ENCODE measurements around the gene TSPYL2.

TSPYL2 gene

DNA sequence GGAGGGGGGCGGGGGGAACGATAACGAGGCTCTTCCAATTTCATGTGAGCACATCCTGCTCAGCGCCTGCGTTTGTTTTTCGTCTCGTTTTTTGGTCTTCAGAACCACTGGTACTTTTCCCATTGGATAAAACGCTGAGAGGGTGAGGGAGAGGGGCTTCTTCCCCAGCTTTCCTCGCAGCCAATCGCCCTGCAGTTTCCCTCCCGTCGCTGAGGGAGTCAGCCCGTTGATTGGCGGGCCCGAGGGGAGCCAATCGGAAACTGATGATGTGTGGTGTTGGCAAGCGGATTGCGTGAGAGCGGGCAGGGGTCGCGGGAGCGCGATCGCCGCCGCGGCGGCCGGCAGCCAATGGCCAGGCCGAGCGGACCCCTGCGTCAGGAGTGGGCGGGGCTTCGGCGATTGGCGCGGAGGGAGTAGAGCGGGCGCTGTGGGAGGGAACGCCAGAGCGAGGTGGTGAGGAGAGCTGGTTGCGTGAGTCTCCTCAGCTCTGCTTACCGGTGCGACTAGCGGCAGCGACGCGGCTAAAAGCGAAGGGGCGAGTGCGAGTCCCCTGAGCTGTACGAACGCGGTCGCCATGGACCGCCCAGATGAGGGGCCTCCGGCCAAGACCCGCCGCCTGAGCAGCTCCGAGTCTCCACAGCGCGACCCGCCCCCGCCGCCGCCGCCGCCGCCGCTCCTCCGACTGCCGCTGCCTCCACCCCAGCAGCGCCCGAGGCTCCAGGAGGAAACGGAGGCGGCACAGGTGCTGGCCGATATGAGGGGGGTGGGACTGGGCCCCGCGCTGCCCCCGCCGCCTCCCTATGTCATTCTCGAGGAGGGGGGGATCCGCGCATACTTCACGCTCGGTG is at the start of gene TSPYL2:
Gene TSPYL2, plus strand, starts transcription at position 443 of the 848 bp plus-strand sequence. Its CDS starts 132 bp downstream, at position 575.
- peak; percentile 91 for DNase-seq (ENCODE audit: low read depth)
- in situ Hi-C loops (cut with HindIII; ENCODE audit: low sequenced_read_pairs), result no loop called here
- TF ChIP-seq, protein P1, sequence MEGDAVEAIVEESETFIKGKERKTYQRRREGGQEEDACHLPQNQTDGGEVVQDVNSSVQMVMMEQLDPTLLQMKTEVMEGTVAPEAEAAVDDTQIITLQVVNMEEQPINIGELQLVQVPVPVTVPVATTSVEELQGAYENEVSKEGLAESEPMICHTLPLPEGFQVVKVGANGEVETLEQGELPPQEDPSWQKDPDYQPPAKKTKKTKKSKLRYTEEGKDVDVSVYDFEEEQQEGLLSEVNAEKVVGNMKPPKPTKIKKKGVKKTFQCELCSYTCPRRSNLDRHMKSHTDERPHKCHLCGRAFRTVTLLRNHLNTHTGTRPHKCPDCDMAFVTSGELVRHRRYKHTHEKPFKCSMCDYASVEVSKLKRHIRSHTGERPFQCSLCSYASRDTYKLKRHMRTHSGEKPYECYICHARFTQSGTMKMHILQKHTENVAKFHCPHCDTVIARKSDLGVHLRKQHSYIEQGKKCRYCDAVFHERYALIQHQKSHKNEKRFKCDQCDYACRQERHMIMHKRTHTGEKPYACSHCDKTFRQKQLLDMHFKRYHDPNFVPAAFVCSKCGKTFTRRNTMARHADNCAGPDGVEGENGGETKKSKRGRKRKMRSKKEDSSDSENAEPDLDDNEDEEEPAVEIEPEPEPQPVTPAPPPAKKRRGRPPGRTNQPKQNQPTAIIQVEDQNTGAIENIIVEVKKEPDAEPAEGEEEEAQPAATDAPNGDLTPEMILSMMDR (IDR thresholded peaks at IDR 0.05; ENCODE audit: low read depth, low read length, missing control alignments), result no peak
- peak within 1 kb of the TSS; percentile 69 for H3K4me3 ChIP-seq (ENCODE audit: low read depth, low read length)

DNA sequence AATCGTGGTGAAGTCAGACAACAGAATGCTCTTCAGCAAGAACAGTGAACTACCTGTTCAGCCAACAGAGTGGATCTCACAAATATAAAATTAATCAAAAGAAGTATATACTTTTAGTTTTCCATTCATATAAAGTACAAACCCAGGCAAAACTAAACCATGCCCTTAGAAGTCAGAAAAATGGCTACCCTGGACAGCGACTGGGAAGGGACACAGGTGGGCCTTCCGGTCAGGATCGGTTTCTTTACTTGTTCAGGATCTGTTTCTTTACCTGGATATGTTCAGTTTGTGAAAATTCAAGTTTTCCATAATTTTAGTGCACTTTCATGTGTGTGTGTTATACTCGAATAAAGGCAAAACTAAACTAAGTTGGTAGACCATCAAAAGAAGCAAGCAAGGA is 46.0 kb upstream of the TSPYL2 start:
- H3K4me3 ChIP-seq (ENCODE audit: low read depth, low read length), result no peak overlapping the region
- DNase-seq (ENCODE audit: low read depth), result no peak
- in situ Hi-C loops (cut with HindIII; ENCODE audit: low sequenced_read_pairs), result no loop called here
- TF ChIP-seq, protein P1 (IDR thresholded peaks at IDR 0.05; ENCODE audit: low read depth, low read length, missing control alignments), result no peak

DNA sequence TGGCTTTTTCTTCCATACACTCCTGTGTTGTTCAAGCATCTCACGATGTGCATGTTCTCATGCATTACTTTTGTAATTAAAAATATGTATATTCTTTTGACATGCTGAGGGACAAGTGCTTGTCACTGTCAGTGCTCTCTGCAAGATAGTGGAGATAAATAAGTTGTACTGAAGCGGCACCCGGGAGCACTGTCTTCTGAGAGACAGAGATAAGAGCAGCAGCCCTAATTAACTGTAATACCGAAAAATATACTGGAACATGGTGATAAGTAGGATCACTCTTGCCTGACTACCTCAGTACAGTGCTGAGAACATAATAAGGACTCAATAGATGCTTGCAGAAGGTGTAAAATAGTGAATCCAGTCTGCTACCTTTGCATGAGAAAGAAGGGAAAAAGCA is 42.9 kb upstream of the TSPYL2 start:
- TF ChIP-seq, protein P1 (IDR thresholded peaks at IDR 0.05; ENCODE audit: low read depth, low read length, missing control alignments), result no peak
- no peak for DNase-seq (ENCODE audit: low read depth)
- in situ Hi-C loops (cut with HindIII; ENCODE audit: low sequenced_read_pairs), result no loop called here
- H3K4me3 ChIP-seq (ENCODE audit: low read depth, low read length), result no peak overlapping the region

DNA sequence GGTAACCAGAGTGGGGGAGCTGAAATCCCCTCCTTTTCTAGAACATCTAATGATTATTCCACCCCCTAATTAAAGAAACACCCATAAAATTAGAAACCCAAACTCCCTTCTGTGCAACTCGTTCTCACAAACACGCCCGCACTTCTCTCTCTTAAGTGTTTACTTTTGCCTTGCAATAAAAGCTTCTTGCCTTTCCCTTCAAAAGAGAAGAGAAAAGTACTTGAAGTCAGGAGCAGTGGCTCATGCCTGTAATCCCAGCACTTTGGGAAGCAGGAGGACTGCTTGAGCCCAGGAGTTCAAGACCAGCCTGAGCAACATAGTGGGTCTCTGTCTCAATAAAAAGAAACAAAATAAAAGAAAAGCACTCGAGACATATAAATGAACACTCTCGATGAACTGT is 37.2 kb upstream of the TSPYL2 start:
- in situ Hi-C loops (cut with HindIII; ENCODE audit: low sequenced_read_pairs), result no loop called here
- TF ChIP-seq, protein P1 (IDR thresholded peaks at IDR 0.05; ENCODE audit: low read depth, low read length, missing control alignments), result no peak
- no peak overlapping the region for H3K4me3 ChIP-seq (ENCODE audit: low read depth, low read length)
- DNase-seq (ENCODE audit: low read depth), result no peak

DNA sequence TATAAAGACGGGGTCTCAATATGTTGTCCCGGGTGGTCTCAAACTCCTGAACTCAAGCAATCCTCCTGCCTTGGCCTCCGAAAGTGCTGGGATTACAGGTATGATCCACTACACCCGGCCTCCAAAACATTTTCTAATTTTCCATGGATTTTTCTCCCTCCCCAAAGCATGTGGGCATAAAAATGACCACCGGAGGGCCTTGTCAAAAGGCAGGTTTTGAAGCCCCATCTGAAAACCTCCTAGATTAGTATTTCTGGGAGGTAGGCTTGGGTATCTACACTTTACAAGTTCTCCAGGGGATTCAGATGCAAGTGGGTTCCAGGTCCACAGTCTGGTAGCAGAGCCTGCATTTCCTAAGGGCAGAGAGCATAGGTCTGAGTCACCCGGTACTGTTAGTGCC is 34.9 kb upstream of the TSPYL2 start:
- DNase-seq (ENCODE audit: low read depth), result no peak
- in situ Hi-C loops (cut with HindIII; ENCODE audit: low sequenced_read_pairs), result no loop called here
- TF ChIP-seq, protein P1 (IDR thresholded peaks at IDR 0.05; ENCODE audit: low read depth, low read length, missing control alignments), result peak; percentile 43
- no peak overlapping the region for H3K4me3 ChIP-seq (ENCODE audit: low read depth, low read length)

DNA sequence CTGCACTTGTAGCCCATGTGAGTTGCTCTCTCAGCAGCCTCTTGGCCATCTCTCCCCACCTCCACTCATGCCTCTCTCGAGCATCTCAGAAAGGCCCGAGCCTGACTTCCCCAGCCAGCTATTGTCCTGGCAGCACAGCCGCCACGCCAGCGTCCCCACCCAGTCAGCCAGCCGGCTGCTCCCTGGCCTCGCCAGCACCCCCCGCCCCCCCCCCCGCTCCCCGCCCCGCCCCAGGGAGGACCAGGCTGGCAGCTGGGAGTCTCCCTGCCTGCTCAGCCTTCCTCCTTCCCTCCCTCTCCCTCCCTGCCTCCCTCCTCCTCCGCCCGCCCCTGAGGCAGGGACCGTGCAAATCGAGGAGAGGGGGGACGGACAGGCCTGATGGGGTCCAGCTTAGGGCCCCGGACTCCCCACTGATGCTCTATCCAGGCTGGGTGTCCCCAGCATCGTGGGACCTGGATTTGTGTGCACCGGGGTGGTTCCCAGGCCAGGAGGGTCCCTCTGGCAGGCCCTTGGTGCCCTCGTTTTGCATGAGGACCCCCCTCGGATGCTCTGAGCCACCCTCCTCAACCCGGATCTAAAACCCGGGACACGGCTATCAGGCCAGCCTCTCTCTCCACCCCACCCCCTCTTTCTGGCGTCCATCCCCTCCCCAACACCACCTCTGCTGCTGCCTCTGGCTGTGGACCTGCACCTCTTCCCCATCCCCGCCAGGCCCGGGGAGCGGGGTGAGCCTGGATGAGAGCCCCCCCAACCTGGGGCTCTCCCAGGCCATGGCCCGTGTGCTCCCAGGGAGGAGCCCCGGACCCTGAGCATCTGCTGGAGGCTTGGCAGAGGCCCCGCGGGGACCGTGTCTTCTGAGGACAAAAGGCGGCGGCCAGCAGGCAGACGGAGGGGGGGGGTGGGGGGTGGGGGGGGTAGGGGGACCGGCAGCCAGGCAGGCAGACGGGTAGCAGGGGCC is 33.7 kb upstream of the TSPYL2 start, which contains the start of gene GPR173:
Gene GPR173, plus strand, starts transcription at position 621 of the 958 bp plus-strand sequence. CDS start 27,833 bp downstream, outside the sequence.
- in situ Hi-C loops (cut with HindIII; ENCODE audit: low sequenced_read_pairs), result no loop called here
- peak within 1 kb of the TSS; percentile 56 for H3K4me3 ChIP-seq (ENCODE audit: low read depth, low read length)
- TF ChIP-seq, protein P1 (IDR thresholded peaks at IDR 0.05; ENCODE audit: low read depth, low read length, missing control alignments), result no peak
- DNase-seq (ENCODE audit: low read depth), result no peak

All from astrocyte of the cerebellum (primary cell).